Fibroblast of lung (primary cell): ENCODE results near the gene SPX. TPM values are rescaled to one million over a fixed set of nuclear protein-coding genes. Genes with fewer than 3 reads are reported as not detected.

Experiments
- DNase-seq, 2 donors: peaks; one replicate each; pipeline versions ENCODE4 v3.0.0 to v3.0.0-alpha.2; 2010; ENCODE audit warnings: low read depth in 2 of 2
- H2AFZ ChIP-seq: 2 replicates; pipeline ENCODE4 v1.5.1; 2012; ENCODE audit warnings: low read length, control low read depth, inconsistent platforms
- H3K27ac ChIP-seq: 2 replicates; pipeline ENCODE4 v1.5.1; 2011; ENCODE audit warnings: low read length, control low read depth; ENCODE audit not compliant: insufficient read depth
- H3K27me3 ChIP-seq: 2 replicates; pipeline ENCODE4 v1.5.1; 2011; ENCODE audit warnings: mild to moderate bottlenecking, low read length; ENCODE audit not compliant: control insufficient read depth, insufficient read depth
- H3K36me3 ChIP-seq: 2 replicates; pipeline ENCODE4 v1.5.1; 2011; ENCODE audit warnings: low read length; ENCODE audit not compliant: control insufficient read depth, insufficient read depth
- H3K4me1 ChIP-seq: 2 replicates; pipeline ENCODE4 v1.5.1; 2011; ENCODE audit warnings: low read length; ENCODE audit not compliant: control insufficient read depth, insufficient read depth; ENCODE audit errors: extremely low read depth
- H3K4me2 ChIP-seq: 2 replicates; pipeline ENCODE4 v1.5.1; 2011; ENCODE audit warnings: low read length, control low read depth; ENCODE audit not compliant: insufficient read depth; ENCODE audit errors: extremely low read depth
- H3K4me3 ChIP-seq, 4 experiments: fragments of 200-600 bp in 1 of 4; sonication (generic) in 1 of 4; replicated peaks in 1 of 4; 2 replicates each; pipeline ENCODE4 v1.5.1; 2011 to 2016; ENCODE audit warnings: low read length in 4 of 4, low read depth in 3 of 4, mild to moderate bottlenecking in 3 of 4, control low read depth in 2 of 4, inconsistent platforms in 1 of 4, mixed read lengths in 1 of 4; ENCODE audit not compliant: insufficient read depth in 1 of 4; ENCODE audit errors: control extremely low read depth in 1 of 4
- H3K79me2 ChIP-seq: 2 replicates; pipeline ENCODE4 v1.5.1; 2012; ENCODE audit warnings: mild to moderate bottlenecking, low read length, inconsistent platforms; ENCODE audit not compliant: control insufficient read depth, insufficient read depth
- H3K9ac ChIP-seq: 2 replicates; pipeline ENCODE4 v1.5.1; 2011; ENCODE audit warnings: mild to moderate bottlenecking, low read length, control low read depth; ENCODE audit not compliant: insufficient read depth
- H3K9me3 ChIP-seq: 2 replicates; pipeline ENCODE4 v1.5.1; 2012; ENCODE audit warnings: low read depth, low read length; ENCODE audit not compliant: control insufficient read depth, insufficient read depth
- H4K20me1 ChIP-seq: 2 replicates; pipeline ENCODE4 v1.5.1; 2011; ENCODE audit warnings: low read length; ENCODE audit not compliant: control insufficient read depth, insufficient read depth; ENCODE audit errors: extremely low read depth
- CTCF ChIP-seq, 2 donors: IDR thresholded peaks in 1 of 2; conservative IDR thresholded peaks in 1 of 2; 1 replicate in 1 of 2; 2 replicates in 1 of 2; pipeline ENCODE4 v1.5.1; 2011 to 2012; ENCODE audit warnings: low read length in 2 of 2, control low read depth in 1 of 2, inconsistent platforms in 1 of 2, low read depth in 1 of 2, mild to moderate bottlenecking in 1 of 2
- EZH2 ChIP-seq: IDR thresholded peaks from 2 replicates; pipeline ENCODE4 v1.5.1; 2012; ENCODE audit warnings: low read length, control low read depth, mild to moderate bottlenecking; ENCODE audit errors: missing control alignments
- polyA plus RNA-seq, 2 donors: library from polyadenylated mRNA; depleted of rRNA in 1 of 2; stranded (reverse) in 1 of 2; unstranded in 1 of 2; fragments of >200 nt; gene quantifications; 2 replicates each; pipeline ENCODE4 v1.2.1, GENCODE V29; 2011 to 2012; ENCODE audit warnings: missing spikeins in 1 of 2
- total RNA-seq: library from RNA; depleted of rRNA; stranded (reverse); fragments of >200 nt; gene quantifications from 2 replicates; pipeline ENCODE4 v1.2.1, GENCODE V29; 2014

SPX gene
- total and polyA plus RNA-seq, 2 donors (not counting 1 experiment from before 2014, with no cell fraction given) = 0.50 to 0.75 TPM

- TF ChIP-seq EZH2 = no peak
- TF ChIP-seq CTCF (conservative IDR thresholded peaks at IDR 0.05 in 1 of 2, IDR thresholded peaks at IDR 0.05 in 1 of 2; ENCODE audit: low read depth in 1 of 2, low read length in 2 of 2) = no peak
- DNase-seq = no peak
- H3K9ac ChIP-seq = no peak overlapping the region
- H4K20me1 ChIP-seq = no peaks in the 10 kb centered on the region
- H3K4me2 ChIP-seq = no peak overlapping the region
- H3K4me3 ChIP-seq = no peak overlapping the region
- peaks cover 29% of the 10 kb centered on the region for H3K79me2 ChIP-seq
- H3K27ac ChIP-seq = no peak overlapping the region
- H3K4me1 ChIP-seq = no peaks in the 10 kb centered on the region
- peaks cover 6% of the 10 kb centered on the region for H3K36me3 ChIP-seq
- H2AFZ ChIP-seq = no peak overlapping the region
- H3K27me3 ChIP-seq = no peaks in the 10 kb centered on the region
- no peaks in the 10 kb centered on the region for H3K9me3 ChIP-seq
These were observed 16.3 kb upstream of the SPX start for GRCh38 chr12:21509768-21510167.

- Histone ChIP-seq H4K20me1 (no peaks in the 10 kb centered on the region), H3K4me3 (no peak overlapping the region), H2AFZ (no peak overlapping the region), H3K27me3 (no peaks in the 10 kb centered on the region), H3K36me3 (peaks cover 11% of the 10 kb centered on the region), H3K27ac (no peak overlapping the region), H3K9me3 (no peaks in the 10 kb centered on the region), H3K4me2 (no peak overlapping the region), H3K79me2 (no peaks in the 10 kb centered on the region), H3K4me1 (no peaks in the 10 kb centered on the region), H3K9ac (no peak overlapping the region)
- TF ChIP-seq EZH2 (no peak), CTCF (conservative IDR thresholded peaks at IDR 0.05 in 1 of 2, IDR thresholded peaks at IDR 0.05 in 1 of 2; ENCODE audit: low read depth in 1 of 2, low read length in 2 of 2) (no peak)
- DNase-seq = no peak
These were observed 9.8 kb upstream of the SPX start for GRCh38 chr12:21516281-21516680.

- TF ChIP-seq EZH2 (no peak), CTCF (conservative IDR thresholded peaks at IDR 0.05 in 1 of 2, IDR thresholded peaks at IDR 0.05 in 1 of 2; ENCODE audit: low read depth in 1 of 2, low read length in 2 of 2) (no peak)
These were observed 7.6 kb upstream of the SPX start for GRCh38 chr12:21518451-21518850.

More at GRCh38 chr12:21518451-21518850, 7.6 kb upstream of the SPX start:
- Histone ChIP-seq H3K79me2 (no peaks in the 10 kb centered on the region), H2AFZ (no peak overlapping the region), H3K36me3 (peaks cover 8% of the 10 kb centered on the region), H3K4me2 (no peak overlapping the region), H3K27me3 (no peaks in the 10 kb centered on the region), H3K4me3 (no peak overlapping the region), H3K9me3 (no peaks in the 10 kb centered on the region), H4K20me1 (no peaks in the 10 kb centered on the region), H3K27ac (no peak overlapping the region), H3K4me1 (no peaks in the 10 kb centered on the region), H3K9ac (no peak overlapping the region)
- DNase-seq = no peak
